H1 (cell line): Measurements from ENCODE around the gene CELA2A. TPM values are rescaled to one million over a fixed set of nuclear protein-coding genes. Genes with fewer than 3 reads are reported as not detected.

Source experiments
- CTCF ChIA-PET: fragments of 300-600 bp; sonication (Branson Sonifier 250); formaldehyde crosslinking; loops from one replicate; lab custom pipeline; 2021; ENCODE audit not compliant: partially characterized antibody; lab: Charles Lee
- POLR2A ChIA-PET: fragments of 300-600 bp; sonication (Branson Sonifier 250); formaldehyde crosslinking; loops from one replicate; lab custom pipeline; 2021; ENCODE audit warnings: inconsistent platforms; ENCODE audit not compliant: partially characterized antibody; lab: Charles Lee
- DNase-seq, 2 experiments: peaks; one replicate each; pipeline versions ENCODE4 v3.0.0 to v3.0.0-alpha.2; 2010 to 2022; ENCODE audit warnings: low spot score in 2 of 2, low read depth in 1 of 2, mixed read lengths in 1 of 2
- FAIRE-seq: peaks from 2 replicates; lab custom pipeline; 2011; peaks lifted over from hg19 to GRCh38; lab: Jason Lieb, UNC
- H2AFZ ChIP-seq: 2 replicates; pipeline ENCODE4 v1.8.1; 2012; ENCODE audit warnings: low read length, inconsistent platforms
- H2AK5ac ChIP-seq: 2 replicates; pipeline ENCODE4 v1.6.1; 2013; ENCODE audit warnings: low read depth, low read length
- H2BK120ac ChIP-seq: replicated peaks from 2 replicates; pipeline ENCODE3; 2013; ENCODE audit warnings: low read depth, low read length, inconsistent platforms
- H2BK12ac ChIP-seq: 2 replicates; pipeline ENCODE4 v1.6.1; 2013; ENCODE audit warnings: low read depth, low read length
- H2BK15ac ChIP-seq: 2 replicates; pipeline ENCODE4 v1.6.1; 2013; ENCODE audit warnings: low read length
- H2BK20ac ChIP-seq: 2 replicates; pipeline ENCODE4 v1.6.1; 2013; ENCODE audit warnings: low read length
- H2BK5ac ChIP-seq: 2 replicates; pipeline ENCODE4 v1.6.1; 2013; ENCODE audit warnings: low read depth, low read length
- H3K14ac ChIP-seq: 2 replicates; pipeline ENCODE4 v1.6.1; 2013; ENCODE audit warnings: inconsistent platforms; ENCODE audit not compliant: insufficient read length
- H3K18ac ChIP-seq: 2 replicates; pipeline ENCODE4 v1.6.1; 2013; ENCODE audit warnings: low read length; ENCODE audit errors: extremely low read depth
- H3K23ac ChIP-seq: 2 replicates; pipeline ENCODE4 v1.6.1; 2013; ENCODE audit warnings: inconsistent platforms; ENCODE audit not compliant: insufficient read length
- H3K23me2 ChIP-seq: 2 replicates; pipeline ENCODE4 v1.6.1; 2013; ENCODE audit warnings: low read depth, low read length
- H3K27ac ChIP-seq: 2 replicates; pipeline ENCODE4 v1.6.1; 2011; ENCODE audit warnings: low read depth, low read length, inconsistent platforms
- H3K27me3 ChIP-seq, 4 experiments: replicated peaks in 1 of 4; 1 replicate in 1 of 4; 2 replicates in 3 of 4; pipeline versions ENCODE4 v1.6.1 to v1.8.1; 2011 to 2013; ENCODE audit warnings: low read length in 3 of 4, mild to moderate bottlenecking in 3 of 4, inconsistent platforms in 2 of 4, mixed read lengths in 2 of 4, moderate library complexity in 1 of 4; ENCODE audit not compliant: control insufficient read depth in 3 of 4, insufficient read depth in 3 of 4; ENCODE audit errors: extremely low read depth in 1 of 4
- H3K36me3 ChIP-seq, 4 experiments: 2 replicates each; pipeline versions ENCODE4 v1.6.1 to v1.8.1; 2011 to 2013; ENCODE audit warnings: mild to moderate bottlenecking in 4 of 4, low read length in 3 of 4, moderate library complexity in 2 of 4, control low read depth in 1 of 4, inconsistent platforms in 1 of 4; ENCODE audit not compliant: insufficient read depth in 4 of 4, control insufficient read depth in 2 of 4
- H3K4ac ChIP-seq: replicated peaks from 2 replicates; pipeline ENCODE3; 2013; ENCODE audit warnings: low read length, low read depth, mixed read lengths, inconsistent platforms; ENCODE audit not compliant: insufficient read length
- H3K4me1 ChIP-seq, 4 experiments: replicated peaks in 1 of 4; 1 replicate in 1 of 4; 2 replicates in 3 of 4; pipeline versions ENCODE4 v1.6.1 to v1.8.1; 2011 to 2013; ENCODE audit warnings: low read length in 3 of 4, inconsistent platforms in 2 of 4, mixed read lengths in 1 of 4; ENCODE audit not compliant: insufficient read depth in 4 of 4, control insufficient read depth in 3 of 4
- H3K4me2 ChIP-seq, 2 experiments: 2 replicates each; pipeline versions ENCODE4 v1.6.1 to v1.8.1; 2011 to 2013; ENCODE audit warnings: low read depth in 2 of 2, low read length in 2 of 2, control low read depth in 1 of 2, inconsistent platforms in 1 of 2, mild to moderate bottlenecking in 1 of 2; ENCODE audit not compliant: insufficient read depth in 1 of 2
- H3K4me3 ChIP-seq, 4 experiments: fragments of 200-600, 300-600 bp in 1 of 4; sonication (generic), shearing (Covaris generic), sonication (Bioruptor Twin) in 1 of 4; 2 replicates each; pipeline versions ENCODE4 v1.5.1 to v1.8.1; 2011 to 2016; ENCODE audit warnings: low read length in 4 of 4, low read depth in 3 of 4, control low read depth in 2 of 4, inconsistent platforms in 2 of 4, mild to moderate bottlenecking in 2 of 4, mixed read lengths in 1 of 4, moderate library complexity in 1 of 4; ENCODE audit not compliant: insufficient read depth in 2 of 4; ENCODE audit errors: extremely low read depth in 1 of 4
- H3K56ac ChIP-seq: replicated peaks from 2 replicates; pipeline ENCODE3; 2013; ENCODE audit warnings: low read depth, mild to moderate bottlenecking, mixed read lengths, low read length, inconsistent platforms; ENCODE audit not compliant: insufficient read length
- H3K79me1 ChIP-seq: 2 replicates; pipeline ENCODE4 v1.6.1; 2013; ENCODE audit warnings: low read depth, low read length, control low read depth
- H3K79me2 ChIP-seq, 2 experiments: 2 replicates each; pipeline versions ENCODE4 v1.6.1 to v1.8.1; 2012 to 2013; ENCODE audit warnings: low read length in 2 of 2, mild to moderate bottlenecking in 2 of 2, inconsistent platforms in 1 of 2; ENCODE audit not compliant: insufficient read depth in 2 of 2, control insufficient read depth in 1 of 2
- H3K9ac ChIP-seq, 4 experiments: replicated peaks in 1 of 4; 1 replicate in 1 of 4; 2 replicates in 3 of 4; pipeline versions ENCODE4 v1.6.1 to v1.8.1; 2011 to 2013; ENCODE audit warnings: low read depth in 3 of 4, low read length in 3 of 4, control low read depth in 2 of 4, mild to moderate bottlenecking in 2 of 4, moderate library complexity in 2 of 4, inconsistent platforms in 1 of 4; ENCODE audit errors: extremely low read depth in 1 of 4
- H3K9me3 ChIP-seq, 2 experiments: 2 replicates each; pipeline versions ENCODE4 v1.6.1 to v1.8.1; 2012 to 2013; ENCODE audit warnings: mild to moderate bottlenecking in 2 of 2, moderate library complexity in 2 of 2, control low read depth in 1 of 2, inconsistent platforms in 1 of 2, low read depth in 1 of 2, low read length in 1 of 2, mixed read lengths in 1 of 2; ENCODE audit not compliant: insufficient read depth in 2 of 2
- H4K20me1 ChIP-seq, 2 experiments: replicated peaks in 1 of 2; 2 replicates each; pipeline versions ENCODE3 to v1.8.1; 2011 to 2013; ENCODE audit warnings: inconsistent platforms in 2 of 2, low read length in 2 of 2, mild to moderate bottlenecking in 1 of 2; ENCODE audit not compliant: insufficient read depth in 2 of 2, control insufficient read depth in 1 of 2
- H4K5ac ChIP-seq: 2 replicates; pipeline ENCODE4 v1.6.1; 2013; ENCODE audit warnings: low read length, low read depth, mixed read lengths, inconsistent platforms; ENCODE audit not compliant: insufficient read length
- H4K8ac ChIP-seq: 2 replicates; pipeline ENCODE4 v1.8.0; 2013; ENCODE audit warnings: mild to moderate bottlenecking, moderate library complexity, low read length, inconsistent platforms; ENCODE audit not compliant: insufficient read depth; ENCODE audit errors: extremely low read depth
- H4K91ac ChIP-seq: replicated peaks from 2 replicates; pipeline ENCODE3; 2013; ENCODE audit warnings: low read length, mixed read lengths, inconsistent platforms; ENCODE audit not compliant: insufficient read length
- GTF2F1 ChIP-seq: IDR thresholded peaks from 2 replicates; pipeline ENCODE4 v1.6.1; 2012; ENCODE audit warnings: low read depth, low read length, improper control_type of control experiment, borderline replicate concordance
- TBP ChIP-seq: IDR thresholded peaks from 2 replicates; pipeline ENCODE4 v1.6.1; 2011; ENCODE audit warnings: low read depth, low read length, improper control_type of control experiment
- WGBS, 2 experiments: shearing (Covaris generic) in 1 of 2; methylation state at CpG; one replicate each; pipeline versions ENCODE4 v1.1.6 to v1.1.7; 2013 to 2015; ENCODE audit warnings: low lambda C conversion rate in 2 of 2, mixed read lengths in 2 of 2, inconsistent platforms in 1 of 2, low coverage in 1 of 2, missing lambda C conversion rate in 1 of 2; ENCODE audit not compliant: insufficient replicate concordance in 2 of 2, insufficient coverage in 1 of 2, insufficient read length in 1 of 2; ENCODE audit errors: extremely low coverage in 1 of 2, missing lambda C conversion rate in 1 of 2; 5-methylcytosine and 5-hydroxymethylcytosine counted together
- polyA plus RNA-seq, 7 experiments: library from polyadenylated mRNA; depleted of rRNA in 3 of 7; stranded (reverse) in 5 of 7; unstranded in 2 of 7; fragments of >200 nt in 5 of 7; fragments of 200-250 nt in 2 of 7; gene quantifications; 1 replicate in 5 of 7; 2 replicates in 1 of 7; 4 replicates in 1 of 7; pipeline versions ENCODE4 v1.2.1 to v1.2.3, GENCODE V29; 2011 to 2013; ENCODE audit warnings: missing spikeins in 2 of 7, mixed read lengths in 2 of 7
- total RNA-seq: library from RNA; stranded (reverse); fragmentation: NEBNext Ultra II Directional; extraction: Animal tissue kit (Norgen Biotek cat#: 25700); gene quantifications from 2 replicates; pipeline ENCODE4 v1.2.1, GENCODE V29; 2021

Gene CELA2A
- total and polyA plus RNA-seq, 2 of the 8 experiments (the other 6 are each of a cell fraction or from before 2014, with no cell fraction given) = not detected

DNA sequence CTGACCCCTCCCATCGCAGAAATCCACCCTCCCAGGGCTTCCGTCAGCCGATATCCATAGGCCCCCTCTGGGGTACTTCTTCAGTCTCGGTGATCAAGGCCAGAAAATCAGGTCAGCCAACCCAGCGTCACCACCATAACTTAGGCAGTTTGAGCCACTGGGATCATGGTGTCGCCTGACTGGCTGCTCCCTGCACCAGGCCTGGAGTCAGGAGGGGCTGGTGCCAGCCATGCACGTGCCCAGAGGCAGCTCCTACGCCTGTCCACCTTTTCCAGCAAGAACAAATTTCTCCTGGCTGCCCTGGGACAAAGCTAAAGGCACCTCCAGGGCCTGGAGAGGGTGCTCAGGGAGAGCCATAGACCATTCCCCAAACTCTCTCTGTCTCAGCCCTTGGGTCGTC is 23.1 kb upstream of the CELA2A start:
- Histone ChIP-seq H3K79me1 (no peaks in the 10 kb centered on the region), H4K8ac (no peak overlapping the region), H3K14ac (no peak overlapping the region), H3K56ac (no peak overlapping the region), H3K9me3 (no peaks in the 10 kb centered on the region), H3K23me2 (peaks cover 2% of the 10 kb centered on the region; the same call in 1 of the 2 replicates), H3K23ac (no peak overlapping the region), H2BK120ac (no peak overlapping the region), H3K4me2 (no peak overlapping the region), H2BK20ac (no peak overlapping the region), H3K4me3 (no peak overlapping the region), H3K18ac (no peak overlapping the region), H2BK15ac (no peak overlapping the region), H3K27ac (no peak overlapping the region), H2AFZ (no peak overlapping the region), H4K91ac (no peak overlapping the region), H3K79me2 (no peaks in the 10 kb centered on the region), H2BK5ac (no peak overlapping the region), H3K36me3 (no peaks in the 10 kb centered on the region; a peak in 1 of 8 replicates), H2AK5ac (no peak overlapping the region), H3K4me1 (no peaks in the 10 kb centered on the region; a peak in 3 of 7 replicates), H4K20me1 (peaks cover 0 to 2% of the 10 kb centered on the region in 2 experiments), H3K9ac (no peak overlapping the region), H3K27me3 (no peaks in the 10 kb centered on the region; a peak in 1 of 7 replicates), H2BK12ac (no peak overlapping the region), H3K4ac (no peak overlapping the region), H4K5ac (no peak overlapping the region)
- ChIA-PET POLR2A (no interaction called here), CTCF (interaction anchor here (1.2 to 16.9 kb wide), 4 partner anchors 8 to 110 kb away, joined by 4 to 170 read pairs (median 12); no protein-coding TSS in a partner anchor)
- DNase-seq (no peak), FAIRE-seq (no peak)
- WGBS, 2 experiments = 81% methylated on average over 9 of the region's 9 CpGs; no CpG with 5 or more reads in 1 of the 2 experiments
- peak; percentile 78 for TF ChIP-seq TBP
- no peak for TF ChIP-seq GTF2F1
